A673 (cell line): ENCODE measurements around the gene PLCB2. TPM values are rescaled to one million over a fixed set of nuclear protein-coding genes. Genes with fewer than 3 reads are reported as not detected.

Experiments used
- BruUV-seq: library from RNA; stranded (reverse); fragments of 400-500 nt; replicated peaks from 2 replicates; lab custom pipeline; 2021; lab: Mats Ljungman, UMichigan
- CTCF ChIA-PET: fragments of 300-600 bp; sonication (Branson Sonifier 250); formaldehyde crosslinking; loops from one replicate; lab custom pipeline; 2022; ENCODE audit warnings: antibody characterized with exemption; lab: Charles Lee
- POLR2A ChIA-PET: fragments of 300-600 bp; sonication (Branson Sonifier 250); formaldehyde crosslinking; loops from one replicate; lab custom pipeline; 2022; ENCODE audit warnings: antibody characterized with exemption; ENCODE audit not compliant: low non-redundant PET; lab: Charles Lee
- DNase-seq: peaks from one replicate; pipeline ENCODE4 v3.0.0-alpha.2; 2015; ENCODE audit warnings: low spot score
- H3K27ac ChIP-seq: fragments of 200-600 bp; sonication (generic); 2 replicates; pipeline ENCODE4 v1.5.1; 2016; ENCODE audit warnings: mixed run types, low read depth, mild to moderate bottlenecking, mixed read lengths, antibody characterized with exemption, low read length; ENCODE audit not compliant: poor library complexity, severe bottlenecking
- H3K27me3 ChIP-seq: fragments of 200-600 bp; sonication (generic); replicated peaks from 2 replicates; pipeline ENCODE4 v1.6.1; 2017; ENCODE audit warnings: mixed run types, low read depth, mild to moderate bottlenecking, mixed read lengths, antibody characterized with exemption, low read length; ENCODE audit not compliant: insufficient read depth, poor library complexity
- H3K36me3 ChIP-seq: fragments of 200-600 bp; sonication (generic); 2 replicates; pipeline ENCODE4 v1.6.1; 2016; ENCODE audit warnings: mixed run types, mild to moderate bottlenecking, mixed read lengths, antibody characterized with exemption, low read length; ENCODE audit not compliant: insufficient read depth, poor library complexity, severe bottlenecking
- H3K4me1 ChIP-seq: fragments of 200-600 bp; sonication (generic); 2 replicates; pipeline ENCODE4 v1.6.1; 2017; ENCODE audit warnings: mixed run types, mild to moderate bottlenecking, mixed read lengths, antibody characterized with exemption, low read length; ENCODE audit not compliant: insufficient read depth, poor library complexity, severe bottlenecking
- H3K4me3 ChIP-seq: fragments of 200-600 bp; sonication (generic); 2 replicates; pipeline ENCODE4 v1.5.1; 2016; ENCODE audit warnings: low read depth, mixed run types, mild to moderate bottlenecking, mixed read lengths, low read length; ENCODE audit not compliant: poor library complexity, severe bottlenecking
- H3K9me3 ChIP-seq: fragments of 200-600 bp; sonication (generic); 2 replicates; pipeline ENCODE4 v1.6.1; 2016; ENCODE audit warnings: mixed run types, low read depth, mild to moderate bottlenecking, mixed read lengths, antibody characterized with exemption, low read length; ENCODE audit not compliant: poor library complexity, severe bottlenecking
- CTCF ChIP-seq: fragments of 300-800, 200-600 bp; sonication (generic); conservative IDR thresholded peaks from 2 replicates; pipeline ENCODE4 v1.5.1; 2017; ENCODE audit warnings: low read depth, mild to moderate bottlenecking, antibody characterized with exemption, low read length, moderate library complexity, mixed read lengths
- EZH2 ChIP-seq: fragments of 200-600 bp; sonication (generic); IDR thresholded peaks from 2 replicates; pipeline ENCODE4 v1.6.1; 2017; ENCODE audit warnings: borderline replicate concordance, low read depth, mild to moderate bottlenecking, mixed read lengths, antibody characterized with exemption, low read length; ENCODE audit not compliant: poor library complexity, severe bottlenecking
- intact Hi-C: fragments of 100-400 bp; cut with micrococcal nuclease; formaldehyde crosslinking; loops from one replicate; pipeline ENCODE4 v1.10.0; 2022; ENCODE audit not compliant: unreplicated experiment
- total RNA-seq: library from RNA; stranded (reverse); gene quantifications from 2 replicates; pipeline ENCODE4 v1.2.3, GENCODE V29; 2021

PLCB2 gene
- total RNA-seq, 1 experiment from 2014 or later, result 5.6 TPM

GRCh38 chr15:40300367-40300766 lies 7.4 kb downstream of the PLCB2 start:
- POLR2A ChIA-PET, result no interaction called here
- intact Hi-C loops, result no loop called here
- no peak for TF ChIP-seq EZH2
- TF ChIP-seq CTCF, result no peak
- Histone ChIP-seq H3K9me3 (no peaks in the 10 kb centered on the region), H3K4me3 (no peak overlapping the region), H3K27me3 (no peaks in the 10 kb centered on the region), H3K4me1 (no peaks in the 10 kb centered on the region), H3K36me3 (no peaks in the 10 kb centered on the region), H3K27ac (no peak overlapping the region)
- DNase-seq, result no peak
- CTCF ChIA-PET, result no interaction called here
- BruUV-seq, result no TSS peak

GRCh38 chr15:40298216-40298935 lies 9.4 kb downstream of the PLCB2 start:
- TF ChIP-seq EZH2, result no peak
- no peak for TF ChIP-seq CTCF
- Histone ChIP-seq H3K36me3 (no peaks in the 10 kb centered on the region), H3K27me3 (no peaks in the 10 kb centered on the region), H3K4me1 (no peaks in the 10 kb centered on the region), H3K4me3 (no peak overlapping the region), H3K9me3 (no peaks in the 10 kb centered on the region), H3K27ac (no peak overlapping the region)
- intact Hi-C loops, result no loop called here
- DNase-seq, result no peak
- CTCF ChIA-PET, result no interaction called here
- POLR2A ChIA-PET, result interaction anchor here (0.6 kb wide), 1 partner anchor 291 kb away, joined by 6 read pairs; no protein-coding TSS in a partner anchor
- BruUV-seq, result no TSS peak

GRCh38 chr15:40297356-40297755 lies 10.4 kb downstream of the PLCB2 start:
- no peak overlapping the region for H3K4me3 ChIP-seq
- BruUV-seq, result no TSS peak
- POLR2A ChIA-PET, result no interaction called here
- no peak overlapping the region for H3K27ac ChIP-seq
- H3K4me1 ChIP-seq, result no peaks in the 10 kb centered on the region
- DNase-seq, result no peak
- H3K36me3 ChIP-seq, result no peaks in the 10 kb centered on the region
- CTCF ChIA-PET, result no interaction called here
- H3K9me3 ChIP-seq, result no peaks in the 10 kb centered on the region
- no peaks in the 10 kb centered on the region for H3K27me3 ChIP-seq
- no peak for TF ChIP-seq EZH2
- TF ChIP-seq CTCF, result no peak
- intact Hi-C loops, result no loop called here
